ENCODE measurements around the gene VASN.
"Not testable (repeated sequence)": the region's sequence is repeated elsewhere in the genome, so short reads cannot be mapped to it uniquely, and the experiment has no call there.

VASN gene

GRCh38 chr16:4390266-4391260 is 18.9 kb downstream of the VASN start:
- Histone ChIP-seq H3K27me3 (replicated peaks; ENCODE audit: control insufficient read depth, insufficient read depth, low read length) (no peaks in the 10 kb centered on the region), H3K4me3 (replicated peaks; ENCODE audit: low read depth, low read length) (no peak overlapping the region), H3K36me3 (ENCODE audit: control insufficient read depth, insufficient read depth, low read length) (peaks cover 45% of the 10 kb centered on the region)
- TF ChIP-seq CTCF (IDR thresholded peaks at IDR 0.05; ENCODE audit: insufficient read depth, low read length, poor library complexity, severe bottlenecking), result no peak
- no peak for DNase-seq (ENCODE audit: extremely low read depth, insufficient read length)

GRCh38 chr16:4391631-4392381 is 20.2 kb downstream of the VASN start:
- Histone ChIP-seq H3K36me3 (ENCODE audit: control insufficient read depth, insufficient read depth, low read length) (peaks cover 35% of the 10 kb centered on the region), H3K27me3 (replicated peaks; ENCODE audit: control insufficient read depth, insufficient read depth, low read length) (no peaks in the 10 kb centered on the region), H3K4me3 (replicated peaks; ENCODE audit: low read depth, low read length) (no peak overlapping the region)
- DNase-seq (ENCODE audit: extremely low read depth, insufficient read length), result no peak
- TF ChIP-seq CTCF (IDR thresholded peaks at IDR 0.05; ENCODE audit: insufficient read depth, low read length, poor library complexity, severe bottlenecking), result no peak

GRCh38 chr16:4392382-4393239 is 21.0 kb downstream of the VASN start:
- Histone ChIP-seq H3K27me3 (replicated peaks; ENCODE audit: control insufficient read depth, insufficient read depth, low read length) (no peaks in the 10 kb centered on the region), H3K36me3 (ENCODE audit: control insufficient read depth, insufficient read depth, low read length) (peaks cover 33% of the 10 kb centered on the region), H3K4me3 (replicated peaks; ENCODE audit: low read depth, low read length) (no peak overlapping the region)
- DNase-seq (ENCODE audit: extremely low read depth, insufficient read length), result no peak
- TF ChIP-seq CTCF (IDR thresholded peaks at IDR 0.05; ENCODE audit: insufficient read depth, low read length, poor library complexity, severe bottlenecking), result no peak

- peaks cover 32% of the 10 kb centered on the region for H3K36me3 ChIP-seq (ENCODE audit: control insufficient read depth, insufficient read depth, low read length)
- no peak for TF ChIP-seq CTCF (IDR thresholded peaks at IDR 0.05; ENCODE audit: insufficient read depth, low read length, poor library complexity, severe bottlenecking)
- H3K27me3 ChIP-seq (replicated peaks; ENCODE audit: control insufficient read depth, insufficient read depth, low read length), result no peaks in the 10 kb centered on the region
- H3K4me3 ChIP-seq (replicated peaks; ENCODE audit: low read depth, low read length), result no peak overlapping the region
- DNase-seq (ENCODE audit: extremely low read depth, insufficient read length), result no peak
Measured at GRCh38 chr16:4393240-4393600, 21.6 kb downstream of the VASN start.

GRCh38 chr16:4393850-4394249 is 22.2 kb downstream of the VASN start:
- peaks cover 31% of the 10 kb centered on the region for H3K36me3 ChIP-seq (ENCODE audit: control insufficient read depth, insufficient read depth, low read length)
- H3K27me3 ChIP-seq (replicated peaks; ENCODE audit: control insufficient read depth, insufficient read depth, low read length); H3K4me3 ChIP-seq (replicated peaks; ENCODE audit: low read depth, low read length); DNase-seq (ENCODE audit: extremely low read depth, insufficient read length): not testable (repeated sequence)

Measured in GM06990 (cell line).